Mucosa of stomach (tissue), 1 donor: ENCODE data around the gene FMO1.
"Not testable (repeated sequence)": the region's sequence is repeated elsewhere in the genome, so short reads cannot be mapped to it uniquely, and the experiment has no call there.

Experiments
- H3K27me3 ChIP-seq: one replicate; pipeline ENCODE4 v1.7.0; 2013; ENCODE audit warnings: mild to moderate bottlenecking, low read length; ENCODE audit not compliant: control insufficient read depth, insufficient read depth
- H3K36me3 ChIP-seq: one replicate; pipeline ENCODE4 v1.7.0; 2013; ENCODE audit warnings: low read length; ENCODE audit not compliant: control insufficient read depth, insufficient read depth
- H3K4me1 ChIP-seq: one replicate; pipeline ENCODE4 v1.7.0; 2013; ENCODE audit warnings: mild to moderate bottlenecking, low read length; ENCODE audit not compliant: control insufficient read depth, insufficient read depth
- H3K4me3 ChIP-seq: one replicate; pipeline ENCODE4 v1.7.0; 2013; ENCODE audit warnings: low read length
- H3K9ac ChIP-seq: one replicate; pipeline ENCODE4 v1.7.0; 2013; ENCODE audit warnings: mild to moderate bottlenecking, low read length, moderate library complexity
- H3K9me3 ChIP-seq: one replicate; pipeline ENCODE4 v1.7.0; 2013; ENCODE audit warnings: mild to moderate bottlenecking, low read length, moderate library complexity; ENCODE audit not compliant: control insufficient read depth
- donor health status: Pancreatic carcinoma.

FMO1 gene

DNA sequence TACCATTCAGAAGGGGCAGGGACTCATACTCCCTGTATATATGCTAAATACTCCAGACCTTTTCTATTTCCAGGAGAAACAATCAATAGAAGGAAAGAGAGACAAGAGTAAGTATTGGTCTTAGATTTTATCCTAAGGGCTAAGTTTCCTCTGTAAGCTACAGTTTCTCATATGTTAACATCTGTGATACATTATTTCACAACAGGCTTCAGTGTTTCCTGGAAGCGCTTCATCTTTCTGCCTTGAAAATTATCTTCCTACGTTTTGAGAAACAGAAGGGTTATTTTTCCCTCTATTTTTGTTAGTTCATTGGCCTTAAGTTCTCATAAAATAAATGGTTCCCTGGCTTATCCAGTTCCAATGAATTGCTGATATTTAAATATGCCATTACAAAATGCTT lies 15.6 kb downstream of the FMO1 start:
- Histone ChIP-seq H3K4me3 (no peak overlapping the region), H3K36me3 (no peaks in the 10 kb centered on the region), H3K27me3 (no peaks in the 10 kb centered on the region), H3K9me3 (no peaks in the 10 kb centered on the region), H3K4me1 (no peaks in the 10 kb centered on the region), H3K9ac (no peak overlapping the region)

DNA sequence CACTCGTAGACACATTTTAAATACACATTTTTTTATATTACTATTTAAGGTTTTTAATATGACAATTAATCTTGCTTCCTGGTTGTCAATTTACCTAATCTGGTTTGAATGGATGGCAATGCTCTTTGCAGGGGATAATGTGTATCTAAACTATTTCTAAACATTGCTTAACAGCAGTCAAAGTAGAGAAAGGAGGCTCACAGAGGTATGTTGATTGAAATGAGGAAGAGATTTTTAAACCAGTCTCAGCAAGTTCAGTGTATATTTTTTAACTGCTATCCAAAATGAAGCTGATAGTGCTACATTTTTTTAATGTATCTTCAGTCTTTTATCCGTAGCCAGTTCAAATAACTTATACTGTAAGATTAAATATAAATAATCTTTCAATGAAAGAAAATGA lies 17.4 kb downstream of the FMO1 start:
- no peaks in the 10 kb centered on the region for H3K27me3 ChIP-seq
- no peak overlapping the region for H3K9ac ChIP-seq
- no peaks in the 10 kb centered on the region for H3K4me1 ChIP-seq
- H3K9me3 ChIP-seq = no peaks in the 10 kb centered on the region
- H3K36me3 ChIP-seq = no peaks in the 10 kb centered on the region
- H3K4me3 ChIP-seq = no peak overlapping the region

DNA sequence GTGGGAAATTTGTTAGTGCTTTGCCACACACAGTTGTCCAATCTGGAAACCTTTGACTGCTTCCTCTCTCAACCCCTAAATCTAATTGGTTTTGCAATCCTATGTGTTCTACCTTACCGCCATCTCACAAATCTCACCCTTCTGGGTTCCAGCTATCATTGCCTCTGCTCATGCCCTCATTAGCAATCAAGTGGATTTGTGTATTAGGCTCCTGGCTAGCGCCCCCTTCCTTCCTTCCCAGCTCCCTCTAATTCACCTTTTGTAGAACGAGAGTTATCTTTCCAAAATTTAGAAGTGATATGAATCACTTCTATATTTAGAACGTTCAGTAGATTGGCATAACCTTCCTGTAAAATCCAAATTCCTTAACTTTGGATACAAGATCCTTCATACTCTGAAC lies 18.6 kb downstream of the FMO1 start:
- Histone ChIP-seq H3K9me3 (no peaks in the 10 kb centered on the region), H3K4me3 (no peak overlapping the region), H3K9ac (no peak overlapping the region), H3K4me1 (no peaks in the 10 kb centered on the region), H3K27me3 (no peaks in the 10 kb centered on the region), H3K36me3 (no peaks in the 10 kb centered on the region)

- Histone ChIP-seq H3K4me1 (no peaks in the 10 kb centered on the region), H3K36me3 (no peaks in the 10 kb centered on the region), H3K9ac (no peak overlapping the region), H3K9me3 (no peaks in the 10 kb centered on the region), H3K4me3 (no peak overlapping the region), H3K27me3 (no peaks in the 10 kb centered on the region)
Observed at GRCh38 chr1:171267391-171267790, 19.1 kb downstream of the FMO1 start.

DNA sequence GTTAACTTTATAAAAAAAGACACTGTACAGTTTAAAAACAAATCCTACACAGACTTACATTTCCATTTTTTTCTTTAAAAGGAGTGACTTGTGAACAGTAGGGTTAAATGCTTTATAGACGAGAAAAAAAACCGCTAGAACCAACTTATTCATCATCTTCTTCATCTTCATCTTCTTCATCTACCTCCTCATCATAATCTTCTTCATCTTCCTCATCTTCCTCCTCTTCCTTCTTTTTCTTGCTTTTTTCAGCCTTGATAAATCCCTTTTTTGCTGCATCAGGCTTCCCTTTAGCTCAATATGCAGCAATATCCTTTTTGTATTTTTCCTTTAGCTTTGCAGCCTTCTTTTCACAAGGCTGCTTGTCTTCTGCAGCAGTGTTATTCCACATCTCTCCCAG lies 22.5 kb downstream of the FMO1 start:
- Histone ChIP-seq H3K36me3 (no peaks in the 10 kb centered on the region), H3K4me1 (no peaks in the 10 kb centered on the region), H3K4me3 (no peak overlapping the region), H3K27me3 (no peaks in the 10 kb centered on the region), H3K9ac (no peak overlapping the region), H3K9me3 (no peaks in the 10 kb centered on the region)

DNA sequence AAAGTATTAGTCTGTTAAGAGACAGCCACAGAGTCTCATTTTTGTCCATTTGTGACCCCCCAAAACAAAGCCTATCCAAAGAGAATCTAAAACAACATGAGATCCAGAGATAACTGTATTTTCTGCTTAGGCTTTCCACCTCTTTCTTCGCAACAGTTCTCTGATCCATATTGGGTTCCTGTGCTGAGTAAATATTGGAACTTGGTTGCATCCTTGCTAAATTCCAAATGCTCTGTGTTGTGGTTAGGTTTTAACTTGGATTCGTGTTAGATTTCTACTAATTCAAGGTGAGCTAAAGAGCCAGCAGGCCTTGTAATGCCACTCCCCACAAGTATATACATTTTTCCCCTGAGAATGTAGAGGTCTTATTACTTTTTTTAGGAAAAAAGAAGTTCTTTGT lies 29.2 kb downstream of the FMO1 start:
- Histone ChIP-seq H3K9ac (no peak overlapping the region), H3K36me3 (no peaks in the 10 kb centered on the region), H3K4me3 (no peak overlapping the region), H3K4me1 (no peaks in the 10 kb centered on the region), H3K27me3 (no peaks in the 10 kb centered on the region), H3K9me3 (no peaks in the 10 kb centered on the region)

DNA sequence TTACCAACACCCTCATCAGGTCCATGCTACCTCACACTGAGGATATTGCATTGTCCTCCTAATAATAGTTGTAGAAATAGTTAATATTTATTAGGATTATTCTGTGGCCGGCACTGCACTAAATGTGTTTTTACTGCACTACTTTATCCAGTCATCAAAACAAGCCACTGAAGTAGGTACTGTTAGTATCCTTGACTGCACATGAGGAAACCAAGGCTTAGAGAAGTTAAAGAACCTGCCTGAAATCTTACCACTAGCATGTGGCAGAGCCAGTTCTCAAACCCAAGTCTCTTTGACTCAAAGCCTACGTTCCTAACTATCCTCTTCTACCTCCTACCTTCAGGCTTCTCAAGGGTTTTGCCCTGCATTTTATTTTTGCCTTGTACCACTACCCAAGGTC lies 30.9 kb downstream of the FMO1 start:
- Histone ChIP-seq H3K9me3 (no peaks in the 10 kb centered on the region), H3K36me3 (no peaks in the 10 kb centered on the region), H3K4me1 (no peaks in the 10 kb centered on the region), H3K27me3 (no peaks in the 10 kb centered on the region), H3K4me3 (no peak overlapping the region), H3K9ac (no peak overlapping the region)

DNA sequence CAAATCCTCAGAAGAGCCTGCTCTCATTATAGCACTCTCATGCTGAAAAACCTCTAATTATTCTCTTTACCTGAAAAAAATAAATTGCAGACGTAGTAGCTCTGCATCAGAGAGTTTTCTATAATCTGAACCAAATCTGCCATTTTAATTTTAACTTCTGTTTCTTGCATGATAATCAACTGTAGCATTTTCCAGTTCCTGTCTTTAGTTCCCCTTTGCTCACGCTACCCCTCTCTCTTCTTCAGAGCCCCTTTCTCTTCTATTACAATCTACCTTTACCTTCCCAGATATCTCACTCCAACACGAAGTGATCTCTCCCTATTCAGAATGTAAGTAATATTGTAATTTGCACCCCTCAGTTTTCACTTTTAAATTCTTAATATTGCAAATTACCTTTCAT lies 31.4 kb downstream of the FMO1 start:
- Histone ChIP-seq H3K36me3 (no peaks in the 10 kb centered on the region), H3K4me3 (no peak overlapping the region), H3K27me3 (no peaks in the 10 kb centered on the region), H3K4me1 (no peaks in the 10 kb centered on the region), H3K9me3 (no peaks in the 10 kb centered on the region), H3K9ac (no peak overlapping the region)

DNA sequence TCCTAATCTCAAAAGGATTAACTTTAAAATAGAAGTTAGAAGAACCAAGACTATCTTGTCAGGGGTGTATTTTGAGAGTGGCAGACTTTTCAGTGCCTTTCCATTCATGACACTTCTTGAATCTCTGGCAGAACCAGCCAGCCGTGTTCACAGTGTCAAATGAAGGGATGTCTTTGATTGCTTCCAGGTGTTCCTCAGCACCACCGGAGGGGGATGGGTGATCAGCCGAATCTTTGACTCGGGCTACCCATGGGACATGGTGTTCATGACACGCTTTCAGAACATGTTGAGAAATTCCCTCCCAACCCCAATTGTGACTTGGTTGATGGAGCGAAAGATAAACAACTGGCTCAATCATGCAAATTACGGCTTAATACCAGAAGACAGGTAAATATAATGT lies 32.3 kb downstream of the FMO1 start:
- no peaks in the 10 kb centered on the region for H3K27me3 ChIP-seq
- H3K9ac ChIP-seq = no peak overlapping the region
- H3K36me3 ChIP-seq = no peaks in the 10 kb centered on the region
- H3K9me3 ChIP-seq = no peaks in the 10 kb centered on the region
- H3K4me3 ChIP-seq = no peak overlapping the region
- no peaks in the 10 kb centered on the region for H3K4me1 ChIP-seq

DNA sequence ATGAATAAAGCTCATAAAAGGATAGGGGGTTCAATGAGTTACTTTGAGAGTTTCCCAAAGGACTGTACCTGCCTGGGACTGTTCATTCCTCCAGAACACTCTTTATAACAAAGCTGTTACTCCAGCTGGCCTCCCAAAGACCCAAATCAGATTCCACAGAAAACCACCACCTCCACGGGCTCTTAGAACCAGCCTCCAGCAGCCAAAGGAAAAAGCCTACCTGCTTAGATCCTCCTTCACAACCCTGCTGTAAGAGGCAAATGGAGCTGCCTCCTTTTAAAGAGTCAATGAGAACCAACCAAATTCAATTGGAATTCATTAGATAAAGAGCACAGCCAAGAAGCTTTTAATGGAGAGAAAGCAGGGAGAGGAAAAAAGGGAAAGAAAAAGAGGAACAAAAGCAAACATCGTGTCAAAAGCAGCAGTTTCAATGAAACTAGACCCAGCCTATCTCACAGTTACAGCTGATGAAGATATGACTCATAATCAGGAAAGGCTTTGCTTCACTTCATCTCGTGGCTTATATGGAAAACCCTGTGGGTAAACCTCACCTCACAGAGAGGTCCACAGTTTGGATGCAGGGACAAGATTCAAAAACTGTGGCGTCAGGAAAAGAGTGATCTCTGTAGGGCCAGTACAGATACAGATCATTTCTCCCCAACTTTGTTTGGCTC lies 37.9 kb downstream of the FMO1 start:
- Histone ChIP-seq H3K4me3 (no peak overlapping the region), H3K9ac (no peak overlapping the region), H3K27me3 (no peaks in the 10 kb centered on the region), H3K4me1 (no peaks in the 10 kb centered on the region), H3K9me3 (no peaks in the 10 kb centered on the region), H3K36me3 (no peaks in the 10 kb centered on the region)

DNA sequence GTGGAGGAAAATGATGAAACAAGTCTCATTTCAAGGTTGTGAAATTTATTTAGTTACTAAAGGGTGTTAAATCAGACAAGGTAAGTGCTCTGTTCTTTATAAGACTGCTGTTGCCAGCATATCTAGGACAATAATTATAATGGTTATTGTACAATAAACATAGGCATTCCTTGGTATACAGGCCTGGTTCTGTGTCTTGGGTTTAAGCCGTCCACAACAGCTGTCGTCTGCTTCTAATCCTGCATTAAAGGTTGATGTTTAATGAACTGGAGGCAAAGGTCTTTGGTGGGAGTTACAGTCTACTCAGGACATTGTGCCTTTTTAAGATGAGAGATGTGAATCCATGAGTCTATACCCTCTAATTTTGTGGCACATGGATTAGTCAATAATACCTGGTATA lies 42.3 kb downstream of the FMO1 start:
- Histone ChIP-seq H3K9ac (no peak overlapping the region), H3K27me3 (no peaks in the 10 kb centered on the region), H3K36me3 (no peaks in the 10 kb centered on the region), H3K4me1 (no peaks in the 10 kb centered on the region), H3K4me3 (no peak overlapping the region), H3K9me3 (no peaks in the 10 kb centered on the region)

- Histone ChIP-seq H3K4me3 (no peak overlapping the region), H3K4me1 (no peaks in the 10 kb centered on the region), H3K36me3 (no peaks in the 10 kb centered on the region)
Observed at GRCh38 chr1:171292799-171293198, 44.5 kb downstream of the FMO1 start.

DNA sequence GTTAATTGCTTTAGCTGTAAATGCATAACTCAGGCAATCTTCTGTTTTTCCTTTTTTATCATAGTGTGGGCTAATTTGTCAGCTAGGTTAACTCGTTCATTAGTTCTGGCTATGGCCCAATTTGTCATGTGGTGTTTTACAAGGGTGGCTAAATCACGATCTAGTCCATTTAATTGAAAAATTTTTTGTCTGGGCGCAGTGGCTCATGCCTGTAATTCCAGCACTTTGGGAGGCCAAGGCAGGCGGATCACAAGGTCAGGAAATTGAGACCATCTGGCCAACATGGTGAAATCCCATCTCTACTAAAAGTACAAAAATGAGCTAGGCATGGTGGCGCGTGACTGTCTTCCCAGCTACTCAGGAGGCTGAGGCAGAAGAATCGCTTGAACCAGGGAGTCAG lies 47.1 kb downstream of the FMO1 start:
- H3K4me1 ChIP-seq, H3K27me3 ChIP-seq, H3K9me3 ChIP-seq, H3K9ac ChIP-seq, H3K4me3 ChIP-seq, H3K36me3 ChIP-seq: not testable (repeated sequence)

More at GRCh38 chr1:171292799-171293198, 44.5 kb downstream of the FMO1 start:
- no peaks in the 10 kb centered on the region for H3K27me3 ChIP-seq
- H3K9me3 ChIP-seq = no peaks in the 10 kb centered on the region
- no peak overlapping the region for H3K9ac ChIP-seq
